Retina (tissue), 1 donor: Measurements from ENCODE around the gene IL17REL.

ENCODE experiments used
- DNase-seq: peaks from one replicate; pipeline ENCODE4 v3.0.0-alpha.2; 2016

IL17REL gene

GRCh38 chr22:49966041-49966773, 46.4 kb downstream of the IL17REL start:
- no peak for DNase-seq

GRCh38 chr22:49965091-49966040, 47.2 kb downstream of the IL17REL start:
- DNase-seq = no peak

- no peak for DNase-seq
Measured at GRCh38 chr22:49964136-49965090, 48.2 kb downstream of the IL17REL start.

- no peak for DNase-seq
Measured at GRCh38 chr22:49963647-49964026, 48.9 kb downstream of the IL17REL start.

GRCh38 chr22:49962751-49963646, 49.6 kb downstream of the IL17REL start:
- no peak for DNase-seq

- DNase-seq = peak; percentile 63
Measured at GRCh38 chr22:49962012-49962750, 50.4 kb downstream of the IL17REL start.

- peak; percentile 67 for DNase-seq
Measured at GRCh38 chr22:49961601-49962011, 51.0 kb downstream of the IL17REL start.

GRCh38 chr22:49961005-49961600, 51.5 kb downstream of the IL17REL start:
- DNase-seq = no peak

- peak; percentile 95 for DNase-seq
Measured at GRCh38 chr22:49960159-49961004, 52.2 kb downstream of the IL17REL start, which contains the start of gene PIM3. TSS of gene PIM3 (plus strand) at chr22:49960772. CDS start at chr22:49960948, 176 bp downstream.

- no peak for DNase-seq
Measured at GRCh38 chr22:49959782-49960158, 52.8 kb downstream of the IL17REL start.

- no peak for DNase-seq
Measured at GRCh38 chr22:49958931-49959781, 53.4 kb downstream of the IL17REL start.

- no peak for DNase-seq
Measured at GRCh38 chr22:49958366-49958921, 54.1 kb downstream of the IL17REL start.

GRCh38 chr22:49957826-49958365, 54.7 kb downstream of the IL17REL start:
- DNase-seq = no peak

- DNase-seq = no peak
Measured at GRCh38 chr22:49956914-49957825, 55.4 kb downstream of the IL17REL start.

GRCh38 chr22:49956418-49956770, 56.2 kb downstream of the IL17REL start:
- no peak for DNase-seq

GRCh38 chr22:49955581-49956417, 56.8 kb downstream of the IL17REL start:
- DNase-seq = no peak
